Endothelial cell (in vitro differentiated cells): ENCODE data around the gene COL6A6. TPM values are rescaled to one million over a fixed set of nuclear protein-coding genes. Genes with fewer than 3 reads are reported as not detected.

ENCODE experiments used
- DNase-seq: peaks from one replicate; pipeline ENCODE4 v3.0.0; 2021; ENCODE audit warnings: low spot score
- H3K27ac Mint-ChIP-seq: one replicate; pipeline ENCODE4 v1.8.0; 2021; ENCODE audit warnings: mixed read lengths, inconsistent platforms; ENCODE audit not compliant: unreplicated experiment
- H3K27me3 Mint-ChIP-seq: one replicate; pipeline ENCODE4 v1.8.0; 2021; ENCODE audit warnings: mild to moderate bottlenecking, moderate library complexity, mixed read lengths, inconsistent platforms; ENCODE audit not compliant: unreplicated experiment
- H3K36me3 Mint-ChIP-seq: one replicate; pipeline ENCODE4 v1.8.0; 2021; ENCODE audit warnings: mild to moderate bottlenecking, low read depth, mixed read lengths, inconsistent platforms; ENCODE audit not compliant: unreplicated experiment
- H3K4me1 Mint-ChIP-seq: one replicate; pipeline ENCODE4 v1.8.0; 2021; ENCODE audit warnings: mild to moderate bottlenecking, mixed read lengths, inconsistent platforms; ENCODE audit not compliant: unreplicated experiment
- H3K4me3 Mint-ChIP-seq: one replicate; pipeline ENCODE4 v1.8.0; 2021; ENCODE audit warnings: mild to moderate bottlenecking, mixed read lengths, inconsistent platforms; ENCODE audit not compliant: unreplicated experiment
- H3K9me3 Mint-ChIP-seq: one replicate; pipeline ENCODE4 v1.8.0; 2021; ENCODE audit warnings: mixed read lengths, inconsistent platforms; ENCODE audit not compliant: unreplicated experiment
- CTCF ChIP-seq: fragments of 200-600 bp; sonication (generic); IDR thresholded peaks from one replicate; pipeline ENCODE4 v1.5.0; 2021; ENCODE audit warnings: antibody characterized with exemption; ENCODE audit not compliant: unreplicated experiment
- total RNA-seq: library from RNA; stranded (reverse); fragmentation: NEBNext Ultra II Directional; extraction: Animal tissue kit (Norgen Biotek cat#: 25700); gene quantifications from one replicate; pipeline ENCODE4 v1.2.1, GENCODE V29; 2021; ENCODE audit not compliant: unreplicated experiment

Gene COL6A6
- total RNA-seq, 1 donor from 2014 or later = 0.49 TPM

GRCh38 chr3:130517602-130518001 is 625 bp downstream of the COL6A6 start:
- Mint-ChIP-seq H3K4me1 (peaks cover 6% of the 10 kb centered on the region), H3K4me3 (peak overlapping the region; percentile 87), H3K36me3 (peaks cover 5% of the 10 kb centered on the region), H3K9me3 (no peaks in the 10 kb centered on the region), H3K27me3 (peaks cover 9% of the 10 kb centered on the region), H3K27ac (no peak overlapping the region)
- no peak for DNase-seq
- no peak for TF ChIP-seq CTCF

DNA sequence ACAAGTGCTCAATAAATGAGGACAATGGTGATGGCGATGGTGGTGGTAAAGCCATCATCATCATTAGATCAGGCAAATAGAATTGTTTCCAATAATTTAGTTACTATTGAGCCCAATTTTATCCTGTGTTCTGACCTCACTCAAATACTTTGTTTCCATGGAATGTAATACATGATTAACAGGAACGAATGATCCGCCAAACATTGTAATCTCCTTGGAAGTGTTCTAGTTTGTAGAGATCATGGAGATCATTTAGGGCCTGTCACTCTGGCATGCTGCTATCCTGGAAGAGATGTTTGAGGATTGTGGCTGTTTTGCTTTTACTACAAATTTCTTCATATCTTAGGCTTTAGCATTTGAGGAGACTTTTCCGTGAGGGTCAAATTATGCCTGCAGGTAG is 2.8 kb downstream of the COL6A6 start:
- TF ChIP-seq CTCF = no peak
- DNase-seq = no peak
- Mint-ChIP-seq H3K4me1 (peaks cover 6% of the 10 kb centered on the region), H3K9me3 (no peaks in the 10 kb centered on the region), H3K27me3 (peaks cover 9% of the 10 kb centered on the region), H3K27ac (no peak overlapping the region), H3K4me3 (no peak overlapping the region), H3K36me3 (peaks cover 5% of the 10 kb centered on the region)

GRCh38 chr3:130522399-130522798 is 5.4 kb downstream of the COL6A6 start:
- DNase-seq = no peak
- peaks cover 6% of the 10 kb centered on the region for H3K4me1 Mint-ChIP-seq
- H3K9me3 Mint-ChIP-seq = no peaks in the 10 kb centered on the region
- no peaks in the 10 kb centered on the region for H3K36me3 Mint-ChIP-seq
- H3K27me3 Mint-ChIP-seq = peaks cover 4% of the 10 kb centered on the region
- TF ChIP-seq CTCF = no peak
- no peak overlapping the region for H3K4me3 Mint-ChIP-seq
- H3K27ac Mint-ChIP-seq = no peak overlapping the region

GRCh38 chr3:130527426-130527825 is 10.4 kb downstream of the COL6A6 start:
- Mint-ChIP-seq H3K9me3 (no peaks in the 10 kb centered on the region), H3K36me3 (no peaks in the 10 kb centered on the region), H3K27me3 (no peaks in the 10 kb centered on the region), H3K4me3 (no peak overlapping the region), H3K4me1 (peaks cover 30% of the 10 kb centered on the region), H3K27ac (no peak overlapping the region)
- DNase-seq = no peak
- no peak for TF ChIP-seq CTCF

- no peak overlapping the region for H3K4me3 Mint-ChIP-seq
- no peak for DNase-seq
- no peak overlapping the region for H3K27ac Mint-ChIP-seq
- TF ChIP-seq CTCF = no peak
- H3K9me3 Mint-ChIP-seq = no peaks in the 10 kb centered on the region
- H3K4me1 Mint-ChIP-seq = peaks cover 30% of the 10 kb centered on the region
- no peaks in the 10 kb centered on the region for H3K36me3 Mint-ChIP-seq
- H3K27me3 Mint-ChIP-seq = no peaks in the 10 kb centered on the region
Measured at GRCh38 chr3:130528120-130528519, 11.1 kb downstream of the COL6A6 start.
